KG1 (cell line): ENCODE results near the gene JMJD7.

Experiments
- DNase-seq: peaks from one replicate; lab custom pipeline; 2025; lab: John Stamatoyannopoulos, UW

JMJD7 gene

DNA sequence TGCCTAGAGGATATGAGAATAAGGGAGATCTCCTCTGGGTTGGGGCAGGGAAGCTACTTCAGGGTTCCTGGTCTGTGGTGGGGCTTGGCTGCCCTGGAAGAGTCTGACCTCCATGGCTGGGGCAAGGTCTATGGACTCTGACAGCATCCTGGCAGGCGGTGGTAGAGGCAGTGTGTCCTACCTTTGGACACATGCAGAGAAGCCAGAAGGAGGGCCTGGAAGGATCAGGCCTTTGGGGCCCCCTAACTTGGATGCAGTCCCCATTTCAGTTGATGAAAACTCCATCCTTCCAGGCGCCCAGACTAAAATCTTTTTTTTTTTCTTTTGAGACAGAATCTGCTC is 55.6 kb downstream of the JMJD7 start:
- DNase-seq: no peak

DNA sequence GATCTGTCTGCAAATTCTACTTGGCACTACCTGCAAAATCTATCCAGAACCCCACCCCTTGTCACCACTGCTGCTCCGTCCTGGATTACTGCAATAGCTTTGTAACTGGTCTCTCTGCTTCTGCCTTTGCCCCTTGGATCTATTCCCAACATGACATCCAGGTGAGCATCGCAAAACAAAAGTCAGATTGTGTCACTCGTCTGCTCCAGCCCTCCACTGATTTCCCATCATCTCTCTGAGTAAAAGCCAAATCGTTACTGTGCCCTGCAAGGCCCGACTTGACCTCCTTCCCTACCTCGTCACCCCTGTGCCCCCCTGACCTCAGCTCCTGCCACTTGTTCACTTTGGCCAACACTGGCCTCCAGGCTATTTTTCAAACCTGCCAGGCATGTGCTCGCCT is 56.6 kb downstream of the JMJD7 start:
- DNase-seq: no peak

DNA sequence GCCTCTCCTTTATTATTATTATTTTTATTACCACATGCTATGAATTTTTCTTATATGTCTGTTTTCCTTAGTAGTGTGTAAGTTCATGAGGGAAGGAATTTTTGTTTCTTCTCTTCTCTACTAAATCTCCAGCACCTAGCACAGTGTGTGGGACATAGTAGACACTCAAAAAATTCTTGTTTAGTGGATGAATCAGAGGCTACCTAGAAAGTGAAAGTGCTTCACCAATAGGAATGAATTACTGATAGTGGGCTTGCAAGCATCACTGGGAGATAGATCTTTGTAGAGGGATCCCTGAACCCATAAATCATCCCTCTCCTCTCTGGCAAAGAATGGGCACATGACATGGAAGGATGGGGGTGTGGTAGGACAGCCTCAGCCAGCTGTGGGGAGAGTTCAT is 57.4 kb downstream of the JMJD7 start:
- DNase-seq: no peak

DNA sequence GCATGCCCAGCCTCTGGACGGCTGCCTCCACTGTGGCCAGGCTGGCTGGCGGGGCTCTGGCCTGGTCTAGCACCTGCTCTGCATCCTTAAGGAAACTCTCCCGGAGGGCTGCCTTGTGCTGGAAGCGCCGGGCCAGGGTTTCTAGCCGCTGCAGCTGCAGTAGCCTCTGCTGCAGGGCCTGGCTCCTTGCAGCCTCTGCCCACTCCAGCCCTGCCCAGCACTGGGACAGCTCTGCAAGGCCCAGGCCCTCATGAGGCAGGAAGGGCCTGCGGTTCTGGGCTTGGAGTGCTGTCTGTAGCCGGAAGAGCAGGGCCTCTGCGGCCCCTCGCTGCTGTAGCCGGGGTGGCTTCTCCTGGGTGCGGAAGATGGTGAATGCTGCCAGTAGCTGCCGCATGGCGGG is 57.9 kb downstream of the JMJD7 start:
- no peak for DNase-seq

DNA sequence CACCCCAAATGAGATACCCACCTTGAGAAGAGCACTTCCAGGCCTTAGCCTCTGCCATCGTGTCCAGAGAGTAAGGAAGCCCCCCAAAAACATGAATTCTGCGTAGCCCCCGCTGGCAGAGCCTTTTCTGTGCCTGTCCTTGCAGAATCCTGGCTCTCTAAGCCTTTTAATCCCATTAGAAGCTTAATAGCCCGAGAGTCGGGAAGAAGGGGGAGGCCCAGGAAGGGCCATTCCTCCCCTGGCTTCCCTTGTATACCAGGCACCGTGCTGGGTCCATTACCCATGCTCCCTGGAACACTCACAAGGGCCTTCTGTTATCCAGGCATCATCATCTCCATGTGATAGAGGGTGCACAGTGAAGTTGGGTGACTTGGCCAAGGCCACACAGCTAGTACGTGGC is 58.8 kb downstream of the JMJD7 start:
- DNase-seq: no peak

DNA sequence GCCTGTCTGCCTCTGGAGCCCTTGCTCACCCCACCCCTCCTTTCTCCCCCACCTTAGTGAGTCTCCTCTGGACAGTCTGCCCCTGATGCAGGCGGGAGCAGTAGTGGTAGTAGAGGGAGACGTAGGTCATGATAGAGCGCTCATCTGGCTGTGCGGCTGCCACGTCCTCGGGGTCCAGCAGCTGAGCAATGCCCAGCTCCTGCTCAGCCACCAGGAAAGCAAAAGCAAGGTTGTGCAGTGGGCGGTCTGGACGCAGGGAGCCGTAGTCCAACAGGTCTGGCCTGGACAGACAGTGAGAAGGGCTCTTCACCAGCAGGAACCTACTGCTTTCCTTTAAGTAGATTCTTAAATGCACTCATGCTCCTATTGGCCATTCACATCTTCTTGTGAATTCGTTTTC is 59.3 kb downstream of the JMJD7 start:
- DNase-seq: no peak
